OCI-LY1 (cell line): ENCODE measurements around the gene NSFL1C.
"Not testable (repeated sequence)": the region's sequence is repeated elsewhere in the genome, so short reads cannot be mapped to it uniquely, and the experiment has no call there.

Experiments used
- CTCF ChIP-seq: fragments of 200-600 bp; sonication (generic), shearing (Covaris generic); IDR thresholded peaks from 2 replicates; pipeline ENCODE4 v1.5.1; 2017; ENCODE audit warnings: mild to moderate bottlenecking, antibody characterized with exemption, low read length, moderate library complexity, mixed read lengths
- EZH2 ChIP-seq: fragments of 200-600 bp; sonication (generic), shearing (Covaris generic); IDR thresholded peaks from 2 replicates; pipeline ENCODE4 v1.8.0; 2017; ENCODE audit warnings: borderline replicate concordance, mixed run types, mild to moderate bottlenecking, antibody characterized with exemption, low read length, moderate library complexity, mixed read lengths

DNA sequence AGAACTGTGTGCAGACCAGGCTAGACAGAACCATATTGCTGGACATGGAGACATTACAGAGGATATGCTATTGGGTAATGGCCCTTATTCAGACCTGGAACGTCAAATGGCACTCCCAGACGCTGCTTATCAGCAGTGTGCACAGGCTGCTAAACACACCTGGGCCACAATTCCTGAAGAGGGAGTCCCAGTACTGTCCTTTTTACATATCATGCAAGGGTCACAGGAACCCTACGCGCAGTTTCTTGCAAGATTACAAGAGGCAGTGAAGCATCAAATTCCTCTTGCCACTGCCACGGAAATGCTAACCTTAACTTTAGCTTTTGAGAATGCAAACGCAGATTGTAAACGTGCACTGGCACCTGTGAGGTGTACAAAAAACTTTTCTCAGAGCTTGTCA is 68.5 kb downstream of the NSFL1C start:
- TF ChIP-seq CTCF, EZH2: not testable (repeated sequence)
